ENCODE results near the gene ZDHHC21.
"Not testable (repeated sequence)": the region's sequence is repeated elsewhere in the genome, so short reads cannot be mapped to it uniquely, and the experiment has no call there.

Gene ZDHHC21

DNA sequence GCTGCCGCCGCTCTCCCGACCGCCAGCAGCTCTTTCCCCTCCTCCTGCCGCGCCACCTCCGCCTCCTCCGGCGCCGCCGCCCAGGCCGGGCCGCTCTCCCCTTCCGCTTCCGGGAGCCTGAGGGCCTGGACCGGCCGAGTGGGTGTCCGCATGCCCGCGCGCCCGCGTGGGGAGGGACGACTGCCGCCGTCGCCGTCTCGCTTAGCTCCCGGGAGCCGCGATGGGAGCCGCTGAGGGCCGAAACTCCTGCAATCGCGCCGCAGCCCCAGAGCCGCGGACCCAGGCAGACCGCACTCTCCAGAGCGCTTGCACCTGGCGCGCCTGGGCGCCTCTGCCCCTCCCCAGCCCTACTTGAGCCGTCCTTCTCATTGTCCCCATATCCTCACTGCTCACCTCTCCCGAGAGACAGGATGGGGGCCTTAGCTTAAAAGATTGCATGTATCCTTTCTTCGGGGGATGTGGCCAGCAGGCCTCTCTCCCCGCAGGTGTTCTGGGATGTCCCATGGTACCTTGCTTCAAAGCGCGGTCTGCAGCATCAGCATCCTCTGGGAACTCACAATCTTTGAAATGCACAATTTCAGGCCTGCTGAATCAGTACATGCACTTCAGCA is at the start of gene ZDHHC21:
ZDHHC21 (minus strand) TSS at position 182 of the 611 bp plus-strand sequence. CDS start 19,092 bp downstream, outside the sequence.
- DNase-seq: peak; percentile 60

- no peak for DNase-seq
Observed at GRCh38 chr9:14741369-14741768, 48.1 kb upstream of the ZDHHC21 start.

DNA sequence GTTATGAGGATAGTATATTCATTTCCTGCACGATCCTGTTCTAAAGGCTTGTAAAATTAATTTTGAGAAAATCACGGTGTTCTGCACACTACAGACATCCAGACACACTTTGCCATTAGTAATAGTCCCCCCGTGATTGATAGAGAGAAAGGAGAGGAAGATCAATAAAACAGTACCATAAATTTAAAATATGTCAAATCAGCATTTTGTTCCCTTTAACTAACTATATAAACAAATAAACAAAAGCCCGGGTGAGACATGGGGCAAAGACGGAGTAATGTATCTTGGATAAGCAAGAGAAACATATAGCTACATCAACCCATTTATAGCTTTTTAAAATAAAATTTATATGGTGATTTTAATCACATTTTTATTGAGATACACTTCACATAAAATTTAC is 39.9 kb upstream of the ZDHHC21 start:
- no peak for DNase-seq

- no peak for DNase-seq
Observed at GRCh38 chr9:14731294-14731981, 38.2 kb upstream of the ZDHHC21 start.

GRCh38 chr9:14730461-14730898 is 37.2 kb upstream of the ZDHHC21 start:
- peak; percentile 4 for DNase-seq

DNA sequence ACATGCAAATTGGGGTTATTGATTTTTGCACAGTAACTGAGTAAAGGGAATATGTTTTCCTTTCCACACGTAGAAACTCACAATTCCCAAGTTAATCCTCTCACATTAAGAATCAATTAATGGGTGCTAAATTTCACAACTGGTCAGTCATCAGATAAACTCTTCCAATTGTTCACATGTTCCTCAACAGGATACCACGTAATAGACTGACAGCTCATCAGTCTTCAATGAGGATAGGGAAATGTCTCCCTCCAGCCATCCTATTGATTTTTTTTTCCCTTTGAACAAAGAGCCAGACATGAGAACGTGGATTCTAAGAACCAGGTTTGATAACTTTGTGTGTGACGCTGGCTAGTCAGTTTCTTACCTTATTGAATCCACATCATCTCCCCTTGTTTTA is 30.1 kb upstream of the ZDHHC21 start:
- DNase-seq: no peak

DNA sequence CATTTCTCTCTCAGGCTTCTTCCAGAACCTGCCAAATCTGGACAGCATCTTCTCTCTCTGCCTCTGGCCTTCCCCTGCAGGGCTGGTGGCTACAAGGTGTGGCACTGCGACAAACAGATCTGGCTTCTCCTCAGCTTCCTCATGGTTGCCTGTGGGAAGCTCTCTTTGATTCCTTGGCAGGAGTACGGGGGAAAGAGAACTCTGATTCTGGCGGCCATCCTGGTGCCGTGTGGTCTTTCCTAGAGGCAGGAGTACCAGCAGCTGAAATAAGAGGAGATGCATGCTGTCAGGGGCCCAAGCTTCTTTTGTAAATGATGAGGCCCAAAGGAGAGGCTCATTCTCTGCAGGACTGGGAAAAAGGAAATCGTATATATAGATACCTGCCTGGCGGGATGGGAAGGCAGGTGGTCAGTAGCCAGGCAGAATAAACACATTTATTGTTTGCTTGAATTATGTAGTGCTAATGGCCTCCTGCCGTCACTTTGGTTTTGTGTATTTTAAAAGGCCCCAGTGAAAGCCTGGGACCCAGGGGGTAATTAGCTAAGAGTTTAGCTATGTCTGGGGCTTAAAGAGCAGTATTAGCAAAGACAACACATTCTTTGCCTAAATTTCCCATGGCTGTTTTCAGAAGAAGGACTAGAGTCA is 29.3 kb upstream of the ZDHHC21 start, which contains the start of gene CER1:
CER1 (minus strand) TSS at position 343 of the 645 bp plus-strand sequence; CDS start at position 282, 61 bp downstream.
- DNase-seq: no peak

DNA sequence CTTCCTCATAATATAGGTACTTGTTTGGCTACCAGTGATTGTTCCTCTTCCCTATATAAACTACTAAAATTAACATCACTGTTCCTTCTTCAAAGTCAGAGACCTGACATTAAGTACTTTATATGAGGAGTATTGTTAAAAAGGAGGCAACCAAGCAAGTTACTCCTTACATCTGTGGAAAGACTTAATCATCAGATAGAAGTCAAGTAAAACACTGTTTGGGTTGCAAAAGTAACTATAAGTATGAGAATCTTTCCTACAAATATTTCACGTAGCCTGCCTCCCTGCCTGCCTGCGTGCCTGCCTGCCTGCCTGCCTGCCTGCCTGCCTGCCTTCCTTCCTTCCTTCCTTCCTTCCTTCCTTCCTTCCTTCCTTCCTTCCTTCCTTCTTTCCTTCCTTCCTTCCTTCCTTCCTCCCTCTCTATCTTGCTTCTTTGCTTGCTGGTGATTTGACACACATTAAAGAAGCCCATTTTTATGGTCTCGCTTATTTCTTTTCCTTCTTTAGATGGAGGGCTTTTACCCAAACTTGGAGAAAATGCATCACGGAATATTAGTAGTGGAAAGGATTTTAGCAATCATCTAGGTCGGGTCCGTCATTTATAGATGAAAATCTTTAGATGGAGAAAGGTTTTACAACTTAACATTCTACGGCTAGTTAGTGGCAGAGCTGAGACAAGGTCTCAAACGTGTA is 26.1 kb upstream of the ZDHHC21 start:
- no peak for DNase-seq

DNA sequence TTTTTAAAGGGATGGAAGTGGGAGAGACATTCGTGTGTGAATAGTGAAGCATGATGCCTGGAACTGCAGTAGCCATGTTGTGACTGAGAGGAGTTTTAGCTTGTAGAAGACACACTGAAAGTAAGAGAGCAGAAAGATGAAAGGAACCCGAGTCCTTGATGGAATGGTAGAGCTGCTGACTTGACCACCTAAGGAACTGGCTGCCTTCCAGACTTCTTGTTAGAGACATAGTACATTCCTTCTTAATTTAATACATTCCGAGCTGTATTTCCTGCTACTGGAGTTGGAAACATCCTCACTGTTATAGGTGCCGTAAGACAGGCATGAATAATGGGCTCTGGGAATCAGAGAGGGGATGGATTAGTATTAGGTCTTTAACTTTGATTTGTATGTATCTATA is 21.9 kb upstream of the ZDHHC21 start:
- peak; percentile 65 for DNase-seq

DNA sequence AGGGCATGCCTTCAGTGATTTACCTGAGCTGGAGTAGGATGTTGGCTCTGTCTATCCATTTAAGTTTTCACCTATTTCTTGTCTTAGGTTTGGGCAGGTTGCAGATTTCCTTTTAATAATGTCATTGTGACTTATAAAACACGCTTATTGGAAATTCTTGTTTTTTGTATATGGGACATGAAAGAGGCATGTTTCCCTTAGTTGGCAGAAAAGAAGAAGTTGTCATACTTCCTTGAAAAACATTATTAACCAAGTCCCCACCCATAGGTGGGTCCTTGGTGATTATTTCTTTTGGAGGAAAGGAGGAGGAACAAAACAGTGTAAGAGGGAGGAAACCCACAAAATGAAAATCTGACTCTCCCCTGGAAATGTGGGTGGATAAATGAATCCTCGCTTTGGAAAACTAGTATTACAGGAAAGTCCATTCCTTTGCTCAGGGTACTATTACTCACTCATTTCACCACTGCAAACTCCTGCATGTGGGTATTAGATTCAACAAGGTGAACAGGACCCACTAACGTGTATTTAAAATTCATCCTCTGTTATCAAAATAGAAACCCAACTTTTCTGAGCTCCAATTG is 20.0 kb upstream of the ZDHHC21 start:
- no peak for DNase-seq

DNA sequence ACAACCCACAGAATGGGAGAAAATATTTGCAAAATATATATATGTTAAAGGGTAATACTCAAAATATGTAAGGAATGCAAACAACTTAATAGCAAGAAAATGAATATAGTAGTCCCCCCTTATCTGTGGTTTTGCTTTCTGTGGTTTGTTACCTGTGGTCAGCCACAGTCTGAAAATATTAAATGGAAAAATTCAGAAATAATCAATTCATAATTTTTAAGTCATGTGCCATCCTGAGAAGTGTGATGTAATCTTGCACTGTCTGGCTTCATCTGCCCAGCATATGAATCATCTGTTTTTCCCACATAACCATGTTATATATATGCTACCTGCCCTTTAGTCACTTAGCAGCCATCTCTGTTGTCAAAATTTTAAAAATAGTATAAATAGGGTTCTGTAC is 17.6 kb upstream of the ZDHHC21 start:
- peak; percentile 84 for DNase-seq

DNA sequence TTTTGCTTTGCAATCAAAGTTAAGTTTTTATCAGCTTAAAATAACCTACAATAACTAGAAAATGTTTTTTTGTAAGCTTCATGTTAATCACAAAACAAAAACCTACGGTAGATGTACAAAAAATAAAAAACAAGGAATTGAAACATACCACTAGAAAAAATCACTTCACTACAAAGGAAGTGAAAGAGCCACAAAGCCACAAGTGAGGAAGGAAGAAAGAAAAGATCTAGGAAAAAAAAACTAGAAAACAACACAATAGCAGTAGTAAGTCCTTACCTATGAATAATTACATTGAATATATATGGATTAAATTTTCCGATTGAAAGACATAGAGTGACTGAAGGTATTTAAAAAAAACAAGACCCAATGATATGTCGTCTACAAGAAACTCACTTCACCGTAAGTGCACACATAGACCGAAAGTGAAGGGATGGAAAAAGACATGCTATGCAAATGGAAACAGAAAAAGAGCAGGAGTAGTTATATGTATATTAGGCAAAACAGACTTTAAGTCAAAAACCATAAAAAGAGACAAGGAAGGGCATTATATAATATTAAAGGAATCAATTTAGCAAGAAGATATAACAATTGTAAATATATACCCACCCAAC is 13.4 kb upstream of the ZDHHC21 start:
- DNase-seq: no peak

DNA sequence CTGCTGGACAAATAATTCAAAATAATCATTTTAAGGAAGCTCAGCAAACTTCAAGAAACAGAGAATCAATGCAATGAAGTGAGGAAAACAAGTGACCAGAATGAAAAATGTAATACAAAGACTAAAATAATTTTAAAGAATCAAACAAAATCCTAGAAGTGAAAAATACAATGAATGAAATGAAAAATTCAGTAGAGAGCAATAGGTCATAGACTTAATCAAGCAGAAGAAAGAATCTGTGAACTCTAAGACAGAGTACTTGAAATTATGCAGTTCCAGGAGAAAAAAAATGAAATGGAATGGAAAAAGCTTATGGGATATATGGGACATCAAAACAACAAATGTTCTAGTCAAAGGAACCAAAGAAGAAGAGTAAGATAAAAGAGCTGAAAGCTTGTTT is 11.8 kb upstream of the ZDHHC21 start:
- DNase-seq: no peak

GRCh38 chr9:14704281-14704680 is 11.0 kb upstream of the ZDHHC21 start:
- DNase-seq: no peak

DNA sequence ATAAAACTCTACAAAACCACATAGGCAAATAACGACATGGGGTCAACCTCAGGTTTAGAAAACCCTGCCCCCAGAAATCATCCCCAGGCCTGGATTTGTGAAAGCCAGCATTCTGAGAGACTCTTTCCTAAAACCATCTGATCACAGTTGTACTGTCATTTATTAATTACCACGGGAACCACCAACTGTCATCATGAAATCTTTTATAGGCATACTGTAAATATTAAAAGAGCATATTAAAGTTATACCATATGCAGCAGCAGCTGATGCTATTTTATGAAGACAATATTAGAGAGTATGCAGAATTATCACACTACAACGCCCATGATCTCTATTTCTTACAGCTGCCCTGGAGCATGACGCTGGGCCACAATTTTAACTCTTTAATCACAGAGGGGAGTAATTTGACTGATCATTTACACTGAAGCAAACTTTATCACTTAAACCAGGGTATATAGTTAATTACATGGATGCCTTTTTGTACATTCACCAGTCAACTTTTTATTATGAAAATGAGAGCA is 9.0 kb upstream of the ZDHHC21 start:
- DNase-seq: no peak

DNA sequence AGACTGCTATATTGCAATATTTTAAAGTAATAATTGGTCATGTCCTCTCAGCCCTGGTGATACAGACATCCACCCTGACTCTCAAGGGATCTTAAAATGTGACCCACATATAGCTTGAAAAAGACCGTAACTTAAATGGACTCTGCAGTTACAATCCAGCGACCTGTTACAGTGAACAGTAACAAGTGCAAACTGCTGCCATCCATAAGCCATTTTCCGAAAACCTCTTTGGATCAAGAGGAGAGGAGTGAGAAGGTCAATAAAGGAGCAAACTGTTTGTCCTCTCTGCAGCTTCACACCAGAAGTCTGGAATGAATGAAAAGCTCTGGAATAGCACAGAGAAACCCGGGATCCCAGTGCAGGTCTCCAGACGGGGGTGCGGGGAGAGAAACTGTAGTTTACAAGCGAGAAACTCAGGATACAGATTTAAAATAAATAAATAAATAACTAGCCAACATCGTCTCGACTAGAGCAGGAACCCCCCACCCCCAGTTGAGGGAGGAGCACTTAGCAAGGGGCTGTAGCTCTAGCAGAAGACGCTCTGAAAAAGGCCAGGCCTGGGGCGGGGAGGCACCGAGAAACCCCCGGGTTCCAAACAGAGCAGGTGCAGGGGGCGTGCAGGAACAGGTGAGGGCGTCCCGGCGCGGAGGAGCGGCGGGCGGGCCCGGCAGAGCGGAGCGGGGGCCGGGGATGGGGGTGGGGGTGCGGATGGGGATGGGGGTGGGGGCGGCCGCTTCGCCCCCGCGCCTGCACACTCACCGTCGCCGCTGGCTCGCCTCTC is 572 bp downstream of the ZDHHC21 start:
- DNase-seq: no peak

DNA sequence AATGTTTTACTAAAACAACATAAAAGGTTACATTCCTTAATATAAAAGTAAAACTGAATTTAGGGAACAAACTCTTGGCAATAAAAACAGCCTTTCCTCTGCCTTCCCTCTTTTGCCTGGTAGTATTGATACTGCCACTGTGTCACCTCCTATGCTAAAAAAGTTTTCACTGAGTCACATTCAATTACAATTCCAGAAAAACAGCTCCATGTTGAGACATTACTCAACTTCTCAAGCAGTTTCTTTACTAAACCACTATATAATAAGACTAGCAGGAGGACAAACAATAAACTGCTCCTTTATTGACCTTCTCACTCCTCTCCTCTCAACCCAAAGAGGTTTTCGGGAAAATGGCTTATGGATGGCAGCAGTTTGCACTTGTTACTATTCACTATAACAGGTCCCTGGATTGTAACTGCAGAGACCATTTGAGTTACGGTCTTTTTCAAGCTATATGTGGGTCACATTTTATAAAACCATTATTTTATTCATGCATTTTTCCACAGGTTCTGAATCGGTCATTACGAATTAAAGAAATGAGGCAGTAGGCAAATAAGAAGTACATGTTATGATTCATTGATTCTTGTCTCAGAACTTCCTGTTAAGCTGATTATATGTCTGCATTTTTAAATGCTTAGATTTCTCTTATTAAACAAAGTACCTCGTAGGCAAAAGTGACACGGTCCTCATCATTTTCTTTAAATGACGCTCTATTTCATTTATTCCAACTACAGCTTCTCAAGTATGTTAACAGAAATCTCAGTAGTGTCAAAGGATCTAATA is 2.1 kb downstream of the ZDHHC21 start:
- no peak for DNase-seq

DNA sequence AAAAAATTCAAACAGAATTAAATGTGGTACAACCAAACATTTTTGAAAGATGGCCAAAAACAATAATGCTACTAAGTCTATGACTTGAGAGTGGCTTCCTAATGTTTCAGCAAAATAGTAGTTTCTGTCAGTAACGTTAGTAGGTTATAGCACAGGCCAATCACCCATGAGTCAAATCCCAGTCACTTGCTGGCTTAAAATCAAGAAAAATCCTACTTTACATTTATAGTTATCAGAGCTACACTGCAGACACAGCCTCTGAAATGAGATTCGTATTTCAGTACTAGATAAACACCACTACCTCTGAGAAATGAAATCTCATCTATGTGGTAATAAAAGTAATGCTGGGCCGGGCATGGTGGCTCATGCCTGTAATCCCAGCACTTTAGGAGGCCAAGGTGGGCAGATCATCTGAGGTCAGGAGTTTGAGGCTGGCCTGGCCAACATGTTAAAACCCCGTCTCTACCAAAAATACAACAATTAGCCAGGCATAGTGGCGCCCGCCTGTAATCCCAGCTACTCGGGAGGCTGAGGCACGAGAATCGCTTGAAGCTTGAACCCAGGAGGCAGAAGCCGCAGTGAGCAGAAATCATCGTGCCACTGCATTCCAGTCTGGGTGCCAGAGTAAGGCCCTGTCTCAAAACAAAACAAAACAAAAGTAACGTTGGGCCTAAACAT is 6.1 kb downstream of the ZDHHC21 start:
- peak; percentile 91 for DNase-seq

DNA sequence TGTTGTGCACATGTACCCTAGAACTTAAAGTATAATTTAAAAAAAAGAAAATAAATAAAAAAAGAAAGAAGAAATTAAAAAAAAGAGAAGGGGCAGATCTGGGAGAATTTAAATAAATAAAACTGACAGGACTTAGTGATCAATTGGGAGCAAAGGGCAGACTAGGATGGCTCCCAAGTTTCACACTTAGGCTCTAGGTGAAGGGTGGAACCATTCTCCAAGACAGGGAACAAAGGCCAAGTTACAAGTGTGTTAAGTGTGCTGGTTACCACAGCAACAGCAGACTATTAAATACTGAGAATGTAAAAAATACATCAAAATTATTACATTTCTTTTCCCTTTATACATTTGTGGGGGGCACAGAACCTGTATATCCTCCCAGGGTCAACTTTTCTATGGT is 7.1 kb downstream of the ZDHHC21 start:
- no peak for DNase-seq

DNA sequence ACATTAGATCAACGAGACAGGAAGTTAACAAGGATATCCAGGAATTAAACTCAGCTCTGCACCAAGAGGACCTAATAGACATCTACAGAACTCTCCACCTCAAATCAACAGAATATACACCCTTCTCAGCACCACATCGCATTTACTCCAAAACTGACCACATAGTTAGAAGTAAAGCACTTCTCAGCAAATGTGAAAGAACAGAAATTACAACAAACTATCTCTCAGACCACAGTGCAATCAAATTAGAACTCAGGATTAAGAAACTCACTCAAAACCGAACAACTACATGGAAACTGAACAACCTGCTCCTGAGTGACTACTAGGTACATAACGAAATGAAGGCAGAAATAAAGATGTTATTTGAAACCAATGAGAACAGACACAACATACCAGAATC is 10.6 kb downstream of the ZDHHC21 start:
- DNase-seq: not testable (repeated sequence)
